ENCODE data around the gene ADGRB3. TPM values are rescaled to one million over a fixed set of nuclear protein-coding genes. Genes with fewer than 3 reads are reported as not detected.

Gene ADGRB3
- polyA plus RNA-seq, 3 donors from 2014 or later: not detected

- no peak for DNase-seq
- Mint-ChIP-seq H3K36me3 (no peaks in the 10 kb centered on the region), H3K4me3 (no peak overlapping the region), H3K4me1 (no peaks in the 10 kb centered on the region), H3K9me3 (peaks cover 2 to 25% (median 9%) of the 10 kb centered on the region in 6 donors), H3K27me3 (ENCODE audit: low read depth in 3 of 3) (peaks cover 0 to 1% (median 1%) of the 10 kb centered on the region in 3 donors), H3K27ac (no peak overlapping the region)
Observed at GRCh38 chr6:69349771-69350170, 714.7 kb downstream of the ADGRB3 start.

GRCh38 chr6:69362209-69362608 lies 727.1 kb downstream of the ADGRB3 start:
- DNase-seq: no peak
- no peak overlapping the region for H3K27ac Mint-ChIP-seq
- H3K36me3 Mint-ChIP-seq: no peaks in the 10 kb centered on the region
- H3K4me1 Mint-ChIP-seq: no peaks in the 10 kb centered on the region
- no peak overlapping the region for H3K4me3 Mint-ChIP-seq
- H3K9me3 Mint-ChIP-seq: peaks cover 2 to 17% (median 6%) of the 10 kb centered on the region in 6 donors
- no peaks in the 10 kb centered on the region for H3K27me3 Mint-ChIP-seq (ENCODE audit: low read depth in 3 of 3)

DNA sequence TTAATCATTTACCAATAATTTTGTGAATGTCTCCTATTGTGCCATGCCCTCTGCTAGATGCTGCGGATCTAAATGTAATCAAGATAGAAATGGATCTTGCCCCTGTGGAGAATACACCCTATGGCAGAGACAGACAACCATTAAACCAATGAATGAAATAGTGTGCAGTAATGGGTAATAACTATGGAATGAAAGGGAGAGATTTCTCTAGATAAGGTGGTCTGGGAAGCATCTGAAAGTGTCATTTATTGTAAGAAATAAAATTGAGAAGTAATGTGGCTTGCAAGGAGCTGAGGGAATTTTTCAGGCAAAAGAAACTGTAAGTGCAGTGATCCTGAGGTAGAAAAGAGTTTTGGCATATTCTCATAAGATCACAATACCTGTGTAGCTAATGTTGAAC lies 731.7 kb downstream of the ADGRB3 start:
- Mint-ChIP-seq H3K36me3 (no peaks in the 10 kb centered on the region), H3K9me3 (peaks cover 5 to 23% (median 10%) of the 10 kb centered on the region in 6 donors), H3K27ac (no peak overlapping the region), H3K27me3 (ENCODE audit: low read depth in 3 of 3) (no peaks in the 10 kb centered on the region), H3K4me3 (no peak overlapping the region), H3K4me1 (no peaks in the 10 kb centered on the region)
- no peak for DNase-seq

- no peaks in the 10 kb centered on the region for H3K27me3 Mint-ChIP-seq (ENCODE audit: low read depth in 3 of 3)
- no peaks in the 10 kb centered on the region for H3K36me3 Mint-ChIP-seq
- no peak for DNase-seq
- peaks cover 5 to 23% (median 10%) of the 10 kb centered on the region in 6 donors for H3K9me3 Mint-ChIP-seq
- no peak overlapping the region for H3K4me3 Mint-ChIP-seq
- no peaks in the 10 kb centered on the region for H3K4me1 Mint-ChIP-seq
- no peak overlapping the region for H3K27ac Mint-ChIP-seq
Observed at GRCh38 chr6:69368613-69369012, 733.5 kb downstream of the ADGRB3 start.

GRCh38 chr6:69370763-69371162 lies 735.7 kb downstream of the ADGRB3 start:
- H3K27ac Mint-ChIP-seq: no peak overlapping the region
- H3K27me3 Mint-ChIP-seq (ENCODE audit: low read depth in 3 of 3): no peaks in the 10 kb centered on the region
- no peaks in the 10 kb centered on the region for H3K4me1 Mint-ChIP-seq
- no peak overlapping the region for H3K4me3 Mint-ChIP-seq
- H3K9me3 Mint-ChIP-seq: peaks cover 4 to 24% (median 13%) of the 10 kb centered on the region in 6 donors
- H3K36me3 Mint-ChIP-seq: no peaks in the 10 kb centered on the region
- DNase-seq: no peak

DNA sequence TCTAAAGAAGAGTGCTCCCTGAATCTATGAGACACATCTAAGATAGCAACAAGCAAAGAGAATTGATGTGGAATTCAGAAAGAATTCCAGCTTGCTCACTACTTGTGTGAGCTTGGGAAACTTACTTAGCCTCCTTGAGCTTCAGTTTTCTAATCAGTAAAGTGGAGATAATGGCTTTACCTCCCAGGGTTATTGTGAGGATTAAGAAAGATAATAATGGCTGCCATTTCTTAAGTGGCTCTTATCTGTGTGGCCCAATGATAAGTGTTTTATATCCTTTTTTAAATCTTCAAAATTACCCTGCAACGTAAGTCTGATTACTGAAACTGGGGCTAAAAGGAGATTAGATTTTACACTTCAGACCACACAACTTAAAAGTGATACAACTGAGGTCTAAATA lies 743.2 kb downstream of the ADGRB3 start:
- H3K27ac Mint-ChIP-seq: no peak overlapping the region
- H3K27me3 Mint-ChIP-seq (ENCODE audit: low read depth in 3 of 3): no peaks in the 10 kb centered on the region
- H3K9me3 Mint-ChIP-seq: peaks cover 5 to 40% (median 8%) of the 10 kb centered on the region in 6 donors
- H3K4me1 Mint-ChIP-seq: no peaks in the 10 kb centered on the region
- H3K36me3 Mint-ChIP-seq: no peaks in the 10 kb centered on the region
- no peak for DNase-seq
- H3K4me3 Mint-ChIP-seq: no peak overlapping the region

- no peaks in the 10 kb centered on the region for H3K36me3 Mint-ChIP-seq
- H3K9me3 Mint-ChIP-seq: peaks cover 6 to 41% (median 9%) of the 10 kb centered on the region in 6 donors
- H3K4me1 Mint-ChIP-seq: no peaks in the 10 kb centered on the region
- H3K27ac Mint-ChIP-seq: no peak overlapping the region
- no peak overlapping the region for H3K4me3 Mint-ChIP-seq
- DNase-seq: no peak
- H3K27me3 Mint-ChIP-seq (ENCODE audit: low read depth in 3 of 3): no peaks in the 10 kb centered on the region
Observed at GRCh38 chr6:69379518-69379917, 744.4 kb downstream of the ADGRB3 start.

DNA sequence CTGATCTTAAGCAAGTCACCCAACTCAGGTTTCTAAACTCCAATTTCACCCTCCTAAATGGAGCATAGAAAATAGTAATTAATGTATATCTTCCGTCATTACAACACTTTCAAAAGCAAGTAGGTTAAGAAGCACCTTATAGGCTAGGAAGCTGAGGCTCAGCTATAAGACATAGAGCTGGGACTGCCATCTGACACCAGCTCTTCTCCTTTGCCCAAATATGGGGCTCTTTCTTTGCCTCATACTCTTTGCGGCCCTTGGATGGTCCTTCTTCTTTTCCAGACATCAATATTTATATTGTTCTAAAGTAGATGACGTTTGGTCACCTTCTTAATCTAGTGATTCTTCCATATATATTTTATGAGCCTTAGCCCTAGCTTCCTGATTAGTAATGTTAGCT lies 748.5 kb downstream of the ADGRB3 start:
- H3K36me3 Mint-ChIP-seq: no peaks in the 10 kb centered on the region
- H3K9me3 Mint-ChIP-seq: peaks cover 2 to 35% (median 6%) of the 10 kb centered on the region in 6 donors
- H3K27ac Mint-ChIP-seq: no peak overlapping the region
- peaks cover 0 to 2% (median 1%) of the 10 kb centered on the region in 3 donors for H3K27me3 Mint-ChIP-seq (ENCODE audit: low read depth in 3 of 3)
- DNase-seq: no peak
- H3K4me1 Mint-ChIP-seq: no peaks in the 10 kb centered on the region
- H3K4me3 Mint-ChIP-seq: no peak overlapping the region

DNA sequence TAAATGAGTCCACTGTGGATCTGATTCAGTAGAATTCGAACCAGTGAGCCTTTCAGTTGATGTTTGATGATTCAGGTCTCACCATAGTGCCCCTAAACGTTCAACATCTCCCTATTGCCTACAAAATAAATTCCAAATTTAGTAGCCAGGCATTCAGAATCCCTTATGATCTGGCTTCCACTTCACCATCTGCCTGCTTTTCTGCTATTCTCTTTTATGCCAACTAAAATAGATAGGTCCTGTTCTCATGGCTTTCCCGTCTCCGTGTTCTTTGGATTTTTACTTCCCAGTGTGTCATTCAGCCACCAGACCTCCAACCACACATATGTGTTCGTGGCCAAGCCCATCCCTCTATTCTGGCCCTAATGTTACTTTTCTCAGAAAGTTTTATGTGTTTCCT lies 751.3 kb downstream of the ADGRB3 start:
- Mint-ChIP-seq H3K27ac (no peak overlapping the region), H3K9me3 (peaks cover 3 to 30% (median 9%) of the 10 kb centered on the region in 6 donors), H3K36me3 (no peaks in the 10 kb centered on the region), H3K27me3 (ENCODE audit: low read depth in 3 of 3) (peaks cover 0 to 2% (median 1%) of the 10 kb centered on the region in 3 donors), H3K4me1 (no peaks in the 10 kb centered on the region), H3K4me3 (no peak overlapping the region)
- DNase-seq: no peak

DNA sequence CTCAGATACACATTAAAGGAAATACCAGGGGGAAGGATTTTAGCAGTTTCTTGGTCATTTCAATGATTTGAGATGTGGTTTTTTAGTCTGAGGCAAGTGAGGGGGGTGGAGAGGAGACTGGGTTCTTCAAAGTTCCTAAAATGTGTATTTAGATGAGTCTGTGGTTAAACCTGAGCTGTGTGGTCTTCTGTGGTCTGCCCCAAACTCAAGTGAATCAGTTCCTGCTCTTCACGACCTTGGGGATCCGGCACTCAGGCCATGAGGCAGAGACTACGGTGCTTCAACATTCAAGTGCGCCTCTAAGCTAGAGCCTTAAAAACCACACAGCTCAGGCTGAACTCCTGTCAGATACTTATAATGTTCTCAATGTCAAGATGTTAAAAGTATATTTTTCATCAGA lies 755.0 kb downstream of the ADGRB3 start:
- no peak for DNase-seq
- peaks cover 3 to 34% (median 13%) of the 10 kb centered on the region in 6 donors for H3K9me3 Mint-ChIP-seq
- no peak overlapping the region for H3K4me3 Mint-ChIP-seq
- H3K36me3 Mint-ChIP-seq: no peaks in the 10 kb centered on the region
- H3K4me1 Mint-ChIP-seq: no peaks in the 10 kb centered on the region
- H3K27ac Mint-ChIP-seq: no peak overlapping the region
- peaks cover 0 to 2% (median 1%) of the 10 kb centered on the region in 3 donors for H3K27me3 Mint-ChIP-seq (ENCODE audit: low read depth in 3 of 3)

- Mint-ChIP-seq H3K27me3 (ENCODE audit: low read depth in 3 of 3) (peaks cover 0 to 2% (median 0%) of the 10 kb centered on the region in 3 donors), H3K4me1 (no peaks in the 10 kb centered on the region), H3K36me3 (no peaks in the 10 kb centered on the region), H3K9me3 (peaks cover 3 to 34% (median 13%) of the 10 kb centered on the region in 6 donors), H3K27ac (no peak overlapping the region), H3K4me3 (no peak overlapping the region)
- no peak for DNase-seq
Observed at GRCh38 chr6:69391106-69391505, 756.0 kb downstream of the ADGRB3 start.

DNA sequence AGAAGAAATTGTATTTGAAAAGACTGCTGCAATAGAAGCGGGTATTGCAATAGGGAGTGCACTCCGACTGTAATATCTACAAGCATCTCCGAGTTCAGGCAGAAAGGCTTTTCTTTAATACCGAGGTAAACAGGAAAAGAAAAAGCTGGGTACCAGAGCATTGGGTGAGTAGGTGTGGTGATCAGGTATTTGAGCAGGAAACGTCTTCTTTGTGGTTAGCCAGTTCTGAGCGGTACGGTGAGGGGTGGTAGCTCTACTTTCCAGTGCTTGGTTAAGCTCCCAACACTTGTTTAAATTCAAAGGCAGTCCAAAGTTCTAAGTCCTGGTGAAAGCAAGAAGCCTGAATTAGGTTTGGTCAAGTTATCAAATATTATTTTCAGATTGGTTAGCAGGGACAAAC lies 757.7 kb downstream of the ADGRB3 start:
- H3K4me1 Mint-ChIP-seq: no peaks in the 10 kb centered on the region
- DNase-seq: no peak
- H3K4me3 Mint-ChIP-seq: no peak overlapping the region
- no peak overlapping the region for H3K27ac Mint-ChIP-seq
- no peaks in the 10 kb centered on the region for H3K36me3 Mint-ChIP-seq
- peaks cover 2 to 34% (median 9%) of the 10 kb centered on the region in 6 donors for H3K9me3 Mint-ChIP-seq
- peaks cover 0 to 2% (median 0%) of the 10 kb centered on the region in 3 donors for H3K27me3 Mint-ChIP-seq (ENCODE audit: low read depth in 3 of 3)

GRCh38 chr6:69398311-69398710 lies 763.2 kb downstream of the ADGRB3 start:
- Mint-ChIP-seq H3K36me3 (no peaks in the 10 kb centered on the region), H3K9me3 (peaks cover 0 to 27% (median 3%) of the 10 kb centered on the region in 6 donors), H3K4me1 (no peaks in the 10 kb centered on the region), H3K4me3 (no peak overlapping the region), H3K27ac (no peak overlapping the region), H3K27me3 (ENCODE audit: low read depth in 3 of 3) (no peaks in the 10 kb centered on the region)
- no peak for DNase-seq

DNA sequence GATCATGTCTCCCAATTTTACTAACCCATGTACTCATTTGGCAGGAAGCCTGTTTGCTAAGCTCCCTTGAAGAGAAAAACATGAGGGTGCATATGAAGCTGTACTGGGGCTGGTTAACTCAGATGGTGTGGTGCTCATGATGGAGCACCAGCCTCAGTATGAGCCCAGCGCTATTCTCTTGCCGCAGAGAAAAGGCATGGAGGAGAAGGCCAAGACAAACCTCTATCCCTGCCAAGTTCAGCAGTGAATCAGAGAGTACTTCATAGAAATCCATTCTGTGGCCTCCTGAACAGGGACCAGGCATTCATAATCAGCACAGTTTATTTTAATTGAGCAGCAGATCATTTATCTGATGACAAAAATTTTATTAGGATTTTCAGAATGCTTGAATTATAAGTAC lies 763.6 kb downstream of the ADGRB3 start:
- Mint-ChIP-seq H3K4me3 (no peak overlapping the region), H3K4me1 (no peaks in the 10 kb centered on the region), H3K27ac (no peak overlapping the region), H3K27me3 (ENCODE audit: low read depth in 3 of 3) (no peaks in the 10 kb centered on the region), H3K36me3 (no peaks in the 10 kb centered on the region), H3K9me3 (peaks cover 0 to 31% (median 3%) of the 10 kb centered on the region in 6 donors)
- no peak for DNase-seq

- Mint-ChIP-seq H3K36me3 (no peaks in the 10 kb centered on the region), H3K27ac (no peak overlapping the region), H3K4me3 (no peak overlapping the region), H3K4me1 (no peaks in the 10 kb centered on the region), H3K9me3 (peaks cover 14 to 57% (median 26%) of the 10 kb centered on the region in 6 donors), H3K27me3 (ENCODE audit: low read depth in 3 of 3) (peaks cover 0 to 3% (median 0%) of the 10 kb centered on the region in 3 donors)
- DNase-seq: no peak
Observed at GRCh38 chr6:69408886-69409285, 773.8 kb downstream of the ADGRB3 start.
